GM21723 (cell line): ENCODE results near the gene DRD5.
A peak's percentile ranks its signal among the peaks of the same experiment; 100 is the strongest.

ENCODE experiments used
- ATAC-seq: cut with Tn5 transposase; IDR thresholded peaks from one replicate; pipeline ENCODE4 v1.9.1; 2021; ENCODE audit warnings: mild to moderate bottlenecking, moderate library complexity; ENCODE audit not compliant: unreplicated experiment

The DRD5 gene

DNA sequence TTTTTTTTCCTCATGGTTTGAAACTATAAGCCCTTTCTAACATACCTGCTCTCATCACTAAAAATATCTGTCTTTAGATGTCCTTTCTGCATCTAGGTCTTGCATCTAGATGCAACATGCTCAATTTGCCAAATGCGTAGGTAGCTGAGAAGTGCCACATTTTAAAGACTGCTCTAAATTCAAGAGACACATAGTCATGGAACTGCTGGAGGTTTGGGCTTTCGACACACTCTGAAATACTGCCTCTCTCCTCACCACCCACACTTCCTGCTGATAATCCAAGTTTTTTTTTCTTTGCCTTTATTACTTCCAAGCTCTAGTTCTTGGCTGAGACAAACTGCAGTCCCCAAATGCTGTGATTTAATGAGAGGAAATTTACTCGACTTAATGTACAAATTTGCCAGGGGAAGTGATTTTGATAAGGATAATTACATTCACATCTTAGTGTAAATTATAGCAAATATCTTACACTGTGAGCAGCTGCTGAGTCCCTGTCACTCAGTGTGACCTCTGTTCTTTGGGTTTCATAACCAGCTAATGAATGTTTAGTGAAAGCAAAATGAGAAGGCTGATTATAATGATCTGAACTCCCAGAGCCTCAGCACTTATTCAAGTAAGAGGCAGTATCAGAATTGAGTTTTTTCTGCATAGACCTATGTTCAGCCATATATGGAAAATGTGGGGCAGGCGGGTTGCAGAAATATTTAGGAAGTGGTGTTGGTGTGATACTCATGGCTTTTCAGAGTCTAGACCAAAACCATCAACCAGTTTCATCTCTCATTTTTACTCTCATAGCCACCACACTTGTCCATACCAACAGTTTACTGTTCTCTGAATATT is 31.3 kb downstream of the DRD5 start:
- peak; percentile 92 for ATAC-seq

DNA sequence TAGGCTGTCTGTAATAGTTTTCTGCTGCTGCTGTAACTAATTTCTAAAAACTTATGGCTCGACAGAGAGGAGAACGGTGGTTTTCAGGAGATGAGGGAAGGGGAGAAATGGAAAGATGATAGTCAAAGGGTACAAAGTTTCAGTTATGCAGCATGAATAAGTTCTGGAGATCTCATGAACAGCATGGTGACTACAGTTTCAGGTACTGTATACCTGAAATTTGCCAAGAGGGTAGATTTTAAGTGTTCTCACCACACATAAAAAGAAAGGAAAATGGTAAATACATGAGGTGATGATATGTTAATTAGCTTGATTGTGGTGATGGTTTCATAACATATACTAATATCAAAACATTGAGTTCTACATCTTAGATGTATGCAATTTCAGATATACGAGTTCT is 34.9 kb downstream of the DRD5 start:
- no peak for ATAC-seq

DNA sequence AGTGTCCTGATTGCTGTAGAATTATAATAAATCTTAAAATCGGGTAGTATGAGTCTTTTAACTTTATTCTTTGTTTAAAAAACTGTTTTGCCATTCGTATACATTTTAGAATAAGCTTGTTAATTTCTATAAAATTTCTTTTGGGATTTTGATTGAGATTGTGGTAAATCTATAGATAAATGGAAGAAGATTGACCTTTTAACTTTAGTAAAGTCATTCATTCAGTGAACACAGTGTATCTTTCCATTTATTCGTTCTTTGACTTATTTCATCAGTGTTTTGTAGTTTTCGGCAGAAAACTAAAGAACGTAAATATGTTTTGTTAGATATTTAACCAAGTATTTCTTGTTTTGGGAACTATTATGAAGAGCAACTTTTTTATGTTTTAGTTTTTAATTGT is 38.9 kb downstream of the DRD5 start:
- no peak for ATAC-seq

DNA sequence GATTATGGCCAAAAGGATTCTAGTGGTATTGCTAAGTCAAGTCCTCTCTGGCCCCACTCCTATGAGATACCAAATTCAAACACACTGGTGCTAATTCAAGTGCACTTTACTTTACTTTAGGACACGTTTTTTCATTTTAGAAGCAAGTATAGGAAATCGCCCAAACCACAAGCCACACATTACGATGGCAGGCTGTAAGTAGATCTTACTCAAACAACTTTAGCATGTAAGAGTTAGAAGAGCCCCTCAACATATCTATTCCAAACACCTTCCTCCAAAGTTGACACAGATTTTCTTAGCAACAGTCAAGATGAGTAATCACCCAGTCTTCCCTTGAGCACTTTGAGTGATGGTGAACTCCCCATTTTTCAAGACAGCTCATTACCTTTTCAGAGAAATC is 43.6 kb downstream of the DRD5 start:
- ATAC-seq = no peak

DNA sequence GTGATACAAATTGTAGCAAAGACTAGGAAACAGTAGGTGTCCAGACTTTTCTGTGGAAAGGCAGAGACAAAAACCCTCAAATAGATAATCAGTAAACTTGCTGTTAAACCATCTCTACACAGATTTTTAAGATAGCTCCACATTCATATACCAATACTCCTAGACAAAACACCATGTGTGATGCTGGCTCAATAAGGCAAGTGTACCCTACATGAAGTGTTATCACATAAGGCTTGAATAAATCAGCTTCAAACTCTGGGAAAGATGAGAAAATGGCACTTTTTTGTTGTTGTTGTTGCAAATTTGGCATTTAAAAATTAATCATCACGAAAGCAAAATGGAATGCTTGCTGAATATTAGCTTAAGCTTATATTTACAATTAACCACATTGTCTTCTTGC is 45.1 kb downstream of the DRD5 start:
- no peak for ATAC-seq

DNA sequence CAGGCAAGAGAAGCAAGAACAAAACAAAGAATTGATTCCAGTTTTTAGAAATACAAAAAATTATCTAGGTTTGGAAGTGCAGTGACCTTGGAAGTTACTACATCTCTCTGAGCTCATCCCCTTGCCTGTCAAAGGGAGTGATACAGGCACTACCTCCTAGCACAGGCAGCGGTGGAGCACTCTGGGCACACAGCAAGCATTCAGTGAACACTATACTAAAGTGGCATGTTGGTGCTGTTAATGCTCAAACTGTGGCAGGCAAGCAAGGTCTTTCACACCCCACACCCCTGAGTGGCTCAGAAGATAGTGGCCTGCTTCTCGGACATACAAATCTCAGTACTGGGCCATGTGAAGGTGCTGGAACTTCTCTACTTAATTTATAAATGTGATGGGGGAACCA is 51.2 kb downstream of the DRD5 start:
- no peak for ATAC-seq

DNA sequence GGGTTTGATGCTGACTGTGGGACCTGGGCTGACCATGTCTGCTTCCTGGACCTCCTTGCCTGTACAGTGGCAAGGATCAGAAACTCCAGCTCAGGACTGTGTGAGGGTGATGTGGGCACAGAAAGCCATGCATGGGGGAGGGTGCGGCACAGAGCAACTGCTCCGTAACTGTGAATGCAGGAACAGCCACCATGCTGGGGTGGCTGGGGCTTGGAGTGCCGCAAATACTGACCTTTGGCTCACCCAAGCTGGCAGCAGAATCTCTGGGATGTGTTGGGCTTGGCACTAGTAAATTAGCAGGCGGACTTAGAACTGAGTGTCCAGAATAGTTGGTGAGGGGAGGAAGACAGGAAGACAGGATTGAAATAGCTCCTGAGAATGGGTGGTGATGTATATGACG is 52.0 kb downstream of the DRD5 start:
- no peak for ATAC-seq
